BLaER1 (cell line): Measurements from ENCODE around the gene CACFD1.

Experiments used
- H3K27ac ChIP-seq: shearing (Covaris generic); formaldehyde crosslinking; 2 replicates; pipeline ENCODE4 v1.8.1; 2022
- H3K27me3 ChIP-seq: shearing (Covaris generic); formaldehyde crosslinking; 2 replicates; pipeline ENCODE4 v1.8.1; 2022
- H3K36me3 ChIP-seq: shearing (Covaris generic); formaldehyde crosslinking; 2 replicates; pipeline ENCODE4 v1.8.1; 2022
- H3K4me1 ChIP-seq: shearing (Covaris generic); formaldehyde crosslinking; 2 replicates; pipeline ENCODE4 v1.8.1; 2022
- H3K4me2 ChIP-seq: shearing (Covaris generic); formaldehyde crosslinking; 2 replicates; pipeline ENCODE4 v1.8.1; 2022
- H3K4me3 ChIP-seq: shearing (Covaris generic); formaldehyde crosslinking; 2 replicates; pipeline ENCODE4 v1.8.1; 2022
- H3K9ac ChIP-seq: shearing (Covaris generic); formaldehyde crosslinking; 2 replicates; pipeline ENCODE4 v1.8.1; 2022
- H3K9me3 ChIP-seq: shearing (Covaris generic); formaldehyde crosslinking; 2 replicates; pipeline ENCODE4 v1.8.1; 2022
- H4K20me1 ChIP-seq: shearing (Covaris generic); formaldehyde crosslinking; 2 replicates; pipeline ENCODE4 v1.8.1; 2022
- Cebpa-rat ChIP-seq: shearing (Covaris generic); IDR thresholded peaks from 2 replicates; pipeline ENCODE4 v1.8.1; 2022

Gene CACFD1

DNA sequence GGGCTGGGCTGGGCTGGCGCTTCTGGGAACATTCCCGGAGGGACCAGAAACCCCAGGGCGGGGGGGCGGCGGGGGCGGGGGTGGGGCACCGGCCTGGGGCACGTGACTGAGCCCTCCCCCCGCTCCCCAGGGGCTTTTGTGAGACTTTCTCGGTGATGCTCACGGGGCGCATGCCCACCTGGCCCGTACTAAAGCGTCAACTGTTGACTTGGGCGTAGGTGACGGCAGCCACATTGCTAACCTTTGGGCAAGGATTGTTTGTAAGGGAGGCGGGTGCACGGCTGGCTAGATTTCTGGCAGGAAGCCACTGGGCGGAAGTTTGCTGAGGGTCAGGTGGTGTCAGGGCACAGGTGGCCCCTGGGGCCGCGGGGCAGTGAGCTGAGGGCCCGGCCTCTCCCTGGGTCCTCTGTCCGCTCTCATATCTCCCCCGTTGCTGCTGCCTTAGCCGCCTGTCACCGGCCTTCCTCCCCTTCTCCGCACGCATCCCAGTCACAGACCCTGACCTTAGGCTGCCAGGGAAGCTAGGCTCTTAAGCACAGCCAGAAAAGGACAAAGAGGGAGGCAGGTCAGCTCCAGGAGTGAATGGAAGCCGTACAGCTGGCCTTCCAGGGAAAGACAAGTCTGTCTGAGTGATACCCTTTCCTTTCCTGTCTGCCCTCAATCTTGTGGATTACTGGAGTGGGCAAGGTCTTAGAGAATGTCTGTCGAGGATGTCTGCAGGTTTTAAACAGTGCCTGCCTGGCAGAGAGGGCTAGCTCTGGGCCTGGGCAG, 812 bp downstream of the CACFD1 start:
- peaks cover 25% of the 10 kb centered on the region for H3K36me3 ChIP-seq
- TF ChIP-seq Cebpa-rat, result no peak
- peaks cover 56% of the 10 kb centered on the region for H3K4me1 ChIP-seq
- peak overlapping the region; percentile 87; the same call in 1 of the 2 replicates for H3K9ac ChIP-seq
- peak overlapping the region; percentile 91 for H3K4me2 ChIP-seq
- peaks cover 47% of the 10 kb centered on the region for H4K20me1 ChIP-seq
- peak overlapping the region; percentile 85 for H3K27ac ChIP-seq
- H3K4me3 ChIP-seq, result peak overlapping the region; percentile 80
- no peaks in the 10 kb centered on the region for H3K27me3 ChIP-seq
- no peaks in the 10 kb centered on the region for H3K9me3 ChIP-seq

DNA sequence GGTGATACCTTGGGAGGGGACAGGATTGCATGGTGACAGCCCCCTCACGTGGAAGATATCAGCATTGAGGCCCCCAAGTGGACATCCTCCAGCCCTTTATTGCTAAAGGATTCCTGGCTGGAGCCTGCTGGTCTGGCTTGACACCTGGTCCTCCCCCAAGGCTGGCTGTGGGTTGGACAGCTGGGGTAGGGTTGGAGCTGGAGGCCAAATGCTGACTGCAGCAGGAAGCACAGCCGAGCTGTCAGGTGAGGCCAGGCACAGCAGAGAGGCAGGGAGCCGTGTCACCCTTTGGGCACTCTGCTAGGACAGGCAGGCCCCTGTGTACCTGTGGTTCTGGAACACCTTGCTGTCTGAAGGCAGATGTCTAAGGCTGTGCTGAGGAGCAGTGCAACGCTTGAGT, 2.2 kb downstream of the CACFD1 start:
- Histone ChIP-seq H4K20me1 (peaks cover 48% of the 10 kb centered on the region), H3K27ac (no peak overlapping the region), H3K9me3 (no peaks in the 10 kb centered on the region), H3K27me3 (no peaks in the 10 kb centered on the region), H3K4me1 (peaks cover 56% of the 10 kb centered on the region), H3K4me3 (no peak overlapping the region), H3K9ac (peak overlapping the region; percentile 46), H3K4me2 (peak overlapping the region; percentile 91), H3K36me3 (peaks cover 25% of the 10 kb centered on the region)
- TF ChIP-seq Cebpa-rat, result no peak

DNA sequence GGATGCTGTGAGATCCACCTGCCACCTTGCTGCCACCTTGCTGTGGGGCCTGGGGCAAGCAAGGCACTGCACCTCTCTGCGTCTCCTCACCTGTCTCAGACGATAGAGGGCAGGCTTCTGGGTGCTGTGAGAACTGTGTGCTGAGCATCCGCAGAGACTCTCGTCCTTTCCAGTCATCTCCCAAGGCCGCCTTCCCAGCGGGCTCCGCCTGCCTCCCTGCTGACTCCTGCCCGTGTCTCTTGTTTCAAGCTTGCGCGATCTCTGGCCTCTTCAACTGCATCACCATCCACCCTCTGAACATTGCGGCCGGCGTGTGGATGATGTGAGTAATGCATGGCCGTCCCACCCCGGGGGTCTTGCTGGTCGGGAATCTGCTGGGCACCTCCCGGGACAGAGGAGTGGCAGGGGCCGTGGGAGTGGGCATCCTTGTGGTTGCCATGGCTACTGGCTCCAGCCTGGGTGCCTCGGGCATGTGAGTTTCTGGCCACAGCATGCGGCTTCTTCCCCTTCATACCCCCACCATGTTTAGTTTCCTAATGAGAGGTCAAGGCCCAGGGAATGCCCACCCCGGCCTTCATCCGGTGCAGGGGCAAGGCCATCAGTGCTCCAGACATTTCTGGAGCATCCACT, 3.6 kb downstream of the CACFD1 start:
- Histone ChIP-seq H3K9ac (no peak overlapping the region; the same call in 1 of the 2 replicates), H3K9me3 (no peaks in the 10 kb centered on the region), H3K36me3 (peaks cover 33% of the 10 kb centered on the region), H3K4me3 (no peak overlapping the region), H3K4me1 (peaks cover 56% of the 10 kb centered on the region), H3K27ac (no peak overlapping the region), H3K4me2 (peak overlapping the region; percentile 91), H3K27me3 (no peaks in the 10 kb centered on the region), H4K20me1 (peaks cover 48% of the 10 kb centered on the region)
- TF ChIP-seq Cebpa-rat, result no peak

DNA sequence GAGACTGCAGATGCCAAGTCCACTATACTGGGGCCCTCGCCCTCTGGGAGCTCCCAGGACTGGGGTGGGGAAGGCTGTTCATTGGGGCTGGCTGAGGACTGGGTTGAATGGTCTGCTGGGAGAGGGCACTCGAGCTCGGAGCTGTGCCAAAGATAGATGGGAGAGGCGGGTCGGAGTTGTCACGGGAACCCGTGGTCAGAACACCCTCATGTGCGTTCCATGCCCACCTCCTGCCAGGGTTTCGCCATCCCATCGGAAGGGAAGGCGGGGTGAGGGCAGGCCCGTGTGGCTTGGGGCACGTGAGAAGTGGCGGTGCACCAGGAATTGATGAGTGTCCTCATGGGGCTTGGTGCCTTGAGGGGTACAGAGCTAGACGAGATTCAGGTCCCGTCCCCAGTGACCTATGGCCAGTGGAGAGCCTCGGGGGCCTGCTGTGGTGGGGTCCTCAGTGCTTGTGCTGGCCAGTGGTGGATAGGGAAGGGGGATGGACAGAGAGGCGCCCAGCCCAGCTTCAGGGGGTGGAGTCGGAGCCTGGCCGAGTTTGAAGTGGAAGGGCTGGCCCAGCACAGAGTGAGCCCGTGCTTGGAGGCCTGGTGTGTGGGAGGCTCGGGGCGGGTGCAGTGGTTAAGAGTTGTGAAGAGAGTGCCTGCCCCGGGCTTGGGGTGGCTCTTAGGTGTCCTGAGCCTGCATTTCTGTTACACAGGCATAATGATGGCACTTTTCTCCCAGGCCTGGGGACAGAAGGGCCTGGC, 4.3 kb downstream of the CACFD1 start:
- H3K36me3 ChIP-seq, result peaks cover 40% of the 10 kb centered on the region
- no peak for TF ChIP-seq Cebpa-rat
- H3K9ac ChIP-seq, result peak overlapping the region; percentile 1; the same call in 1 of the 2 replicates
- H3K9me3 ChIP-seq, result no peaks in the 10 kb centered on the region
- no peak overlapping the region for H3K27ac ChIP-seq
- peak overlapping the region; percentile 91; the same call in 1 of the 2 replicates for H3K4me2 ChIP-seq
- no peak overlapping the region for H3K4me3 ChIP-seq
- peaks cover 48% of the 10 kb centered on the region for H4K20me1 ChIP-seq
- H3K27me3 ChIP-seq, result no peaks in the 10 kb centered on the region
- H3K4me1 ChIP-seq, result peaks cover 52% of the 10 kb centered on the region

DNA sequence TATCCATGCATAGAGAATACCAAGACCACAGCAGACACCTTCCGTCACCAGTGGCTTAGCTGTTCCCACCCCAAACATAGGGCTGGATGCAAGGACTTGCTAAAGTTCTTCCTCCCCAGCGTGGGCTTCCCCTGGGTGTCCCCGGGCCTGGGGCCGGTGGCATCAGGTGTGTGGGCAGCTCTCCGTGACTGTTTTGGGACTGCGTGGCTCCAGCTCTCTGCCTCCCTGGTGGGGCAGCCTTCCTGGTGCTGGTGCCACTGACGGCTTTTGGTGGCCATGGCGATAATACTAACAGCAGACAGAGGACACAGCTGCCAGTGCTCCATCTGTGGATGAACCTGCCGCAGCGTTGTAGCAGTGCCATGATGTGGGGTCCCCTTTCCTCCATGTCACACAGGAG, 4.9 kb downstream of the CACFD1 start:
- TF ChIP-seq Cebpa-rat, result no peak
- Histone ChIP-seq H3K36me3 (peaks cover 46% of the 10 kb centered on the region), H4K20me1 (peaks cover 48% of the 10 kb centered on the region), H3K9ac (peak overlapping the region; percentile 1; the same call in 1 of the 2 replicates), H3K4me1 (peaks cover 47% of the 10 kb centered on the region), H3K27me3 (no peaks in the 10 kb centered on the region), H3K4me2 (peak overlapping the region; percentile 6; the same call in 1 of the 2 replicates), H3K9me3 (no peaks in the 10 kb centered on the region), H3K27ac (no peak overlapping the region), H3K4me3 (no peak overlapping the region)

GRCh38 chr9:133465984-133466383, 6.2 kb downstream of the CACFD1 start:
- TF ChIP-seq Cebpa-rat, result no peak
- Histone ChIP-seq H3K27ac (no peak overlapping the region), H3K9me3 (no peaks in the 10 kb centered on the region)

DNA sequence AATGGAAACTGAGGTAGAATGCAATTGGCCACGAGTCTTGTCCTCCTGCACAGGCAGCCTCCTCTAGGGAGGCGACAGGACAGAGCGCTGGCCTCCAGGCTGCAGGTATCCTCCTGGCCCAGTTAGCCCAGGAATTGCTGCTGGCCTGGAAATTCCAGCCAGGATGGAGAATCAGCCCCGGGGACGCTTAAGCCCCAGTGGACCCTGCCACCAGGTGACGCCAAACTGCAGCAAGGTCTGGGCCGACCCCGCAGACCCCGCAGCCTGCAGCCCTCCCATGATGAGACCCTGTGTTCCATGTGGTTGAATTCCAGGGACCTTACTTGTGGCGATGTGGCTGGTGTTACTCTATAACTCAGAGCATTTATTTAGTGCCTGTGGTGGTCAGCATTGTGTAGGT, 7.3 kb downstream of the CACFD1 start:
- H4K20me1 ChIP-seq, result peaks cover 45% of the 10 kb centered on the region

More at GRCh38 chr9:133465984-133466383, 6.2 kb downstream of the CACFD1 start:
- peaks cover 49% of the 10 kb centered on the region for H4K20me1 ChIP-seq
- peaks cover 59% of the 10 kb centered on the region for H3K36me3 ChIP-seq
- no peaks in the 10 kb centered on the region for H3K27me3 ChIP-seq
- H3K4me2 ChIP-seq, result no peak overlapping the region
- peaks cover 41% of the 10 kb centered on the region for H3K4me1 ChIP-seq
- no peak overlapping the region for H3K9ac ChIP-seq
- H3K4me3 ChIP-seq, result no peak overlapping the region

DNA sequence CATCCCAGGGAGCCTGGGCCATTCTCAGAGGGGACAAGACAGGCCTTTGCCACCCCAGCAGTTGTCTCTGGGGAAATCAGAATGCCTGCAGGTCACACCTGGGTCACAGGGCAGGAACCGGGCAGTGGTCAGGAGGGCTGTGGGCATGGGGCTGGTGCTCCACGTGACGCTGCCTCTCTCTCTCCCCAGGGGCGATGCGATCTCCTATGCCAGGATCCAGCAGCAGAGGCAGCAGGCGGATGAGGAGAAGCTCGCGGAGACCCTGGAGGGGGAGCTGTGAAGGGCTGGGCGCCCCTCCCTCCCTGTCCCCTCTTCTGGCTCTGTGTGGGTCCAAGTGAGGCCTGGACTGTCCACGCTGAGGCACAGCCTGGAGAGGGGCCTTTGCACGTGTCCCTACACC, 8.6 kb downstream of the CACFD1 start:
- Histone ChIP-seq H3K9me3 (no peaks in the 10 kb centered on the region), H3K27ac (no peak overlapping the region), H3K9ac (no peak overlapping the region), H3K36me3 (peaks cover 81% of the 10 kb centered on the region), H3K4me2 (no peak overlapping the region), H3K27me3 (no peaks in the 10 kb centered on the region), H4K20me1 (peaks cover 32% of the 10 kb centered on the region), H3K4me3 (no peak overlapping the region), H3K4me1 (peaks cover 17% of the 10 kb centered on the region)
- no peak for TF ChIP-seq Cebpa-rat

More for the DNA sequence above, 7.3 kb downstream of the CACFD1 start:
- TF ChIP-seq Cebpa-rat, result no peak
- Histone ChIP-seq H3K4me1 (peaks cover 30% of the 10 kb centered on the region), H3K9me3 (no peaks in the 10 kb centered on the region), H3K27me3 (no peaks in the 10 kb centered on the region), H3K9ac (no peak overlapping the region), H3K36me3 (peaks cover 70% of the 10 kb centered on the region), H3K4me3 (no peak overlapping the region), H3K4me2 (no peak overlapping the region), H3K27ac (no peak overlapping the region)

GRCh38 chr9:133468777-133469421, 9.1 kb downstream of the CACFD1 start:
- TF ChIP-seq Cebpa-rat, result no peak
- no peaks in the 10 kb centered on the region for H3K27me3 ChIP-seq
- H3K27ac ChIP-seq, result no peak overlapping the region
- peaks cover 16% of the 10 kb centered on the region for H3K4me1 ChIP-seq
- no peaks in the 10 kb centered on the region for H3K9me3 ChIP-seq
- H3K36me3 ChIP-seq, result peaks cover 81% of the 10 kb centered on the region
- H4K20me1 ChIP-seq, result peaks cover 30% of the 10 kb centered on the region
- H3K4me2 ChIP-seq, result no peak overlapping the region
- H3K4me3 ChIP-seq, result no peak overlapping the region
- no peak overlapping the region for H3K9ac ChIP-seq
